ENCODE data around the gene CSH2. TPM values are rescaled to one million over a fixed set of nuclear protein-coding genes. Genes with fewer than 3 reads are reported as not detected.
"Not testable (repeated sequence)": the region's sequence is repeated elsewhere in the genome, so short reads cannot be mapped to it uniquely, and the experiment has no call there.

The CSH2 gene
- total and polyA plus RNA-seq, 7 donors = not detected

DNA sequence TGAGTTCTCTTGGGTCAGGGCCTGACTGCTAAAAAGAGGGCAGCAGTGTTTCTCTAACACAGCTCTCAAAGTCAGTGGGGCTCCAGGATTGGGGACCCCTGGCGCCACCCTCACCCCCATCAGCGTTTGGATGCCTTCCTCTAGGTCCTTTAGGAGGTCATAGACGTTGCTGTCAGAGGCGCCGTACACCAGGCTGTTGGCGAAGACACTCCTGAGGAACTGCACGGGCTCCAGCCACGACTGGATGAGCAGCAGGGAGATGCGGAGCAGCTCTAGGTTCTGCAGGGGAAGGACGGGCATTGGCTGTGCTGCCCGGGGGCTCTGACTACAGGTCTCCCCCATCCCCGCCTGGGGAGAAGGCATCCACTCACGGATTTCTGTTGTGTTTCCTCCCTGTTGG lies 44.2 kb upstream of the CSH2 start:
- H3K4me1 ChIP-seq = no peaks in the 10 kb centered on the region
- intact Hi-C loops (cut with DNase I) = loop anchor here (2.0 to 10.0 kb wide), 3 partner anchors 73 to 217 kb away; partner anchors contain the start of gene ERN1 (in 1 of the 2)
- H3K27me3 ChIP-seq (ENCODE audit: insufficient read depth in 3 of 3, low read length in 2 of 3) = no peaks in the 10 kb centered on the region
- ATAC-seq (no peak), DNase-seq (no peak)
- no peak overlapping the region for H3K4me3 ChIP-seq
- no peaks in the 10 kb centered on the region for H3K9me3 ChIP-seq
- 74 to 90% (median 85%) methylated on average over 13 of the region's 13 CpGs for WGBS, 3 donors
- H3K27ac ChIP-seq = no peak overlapping the region
- H3K36me3 ChIP-seq (ENCODE audit: insufficient read depth in 1 of 2, low read depth in 1 of 2) = no peaks in the 10 kb centered on the region
- TF ChIP-seq, protein P1, sequence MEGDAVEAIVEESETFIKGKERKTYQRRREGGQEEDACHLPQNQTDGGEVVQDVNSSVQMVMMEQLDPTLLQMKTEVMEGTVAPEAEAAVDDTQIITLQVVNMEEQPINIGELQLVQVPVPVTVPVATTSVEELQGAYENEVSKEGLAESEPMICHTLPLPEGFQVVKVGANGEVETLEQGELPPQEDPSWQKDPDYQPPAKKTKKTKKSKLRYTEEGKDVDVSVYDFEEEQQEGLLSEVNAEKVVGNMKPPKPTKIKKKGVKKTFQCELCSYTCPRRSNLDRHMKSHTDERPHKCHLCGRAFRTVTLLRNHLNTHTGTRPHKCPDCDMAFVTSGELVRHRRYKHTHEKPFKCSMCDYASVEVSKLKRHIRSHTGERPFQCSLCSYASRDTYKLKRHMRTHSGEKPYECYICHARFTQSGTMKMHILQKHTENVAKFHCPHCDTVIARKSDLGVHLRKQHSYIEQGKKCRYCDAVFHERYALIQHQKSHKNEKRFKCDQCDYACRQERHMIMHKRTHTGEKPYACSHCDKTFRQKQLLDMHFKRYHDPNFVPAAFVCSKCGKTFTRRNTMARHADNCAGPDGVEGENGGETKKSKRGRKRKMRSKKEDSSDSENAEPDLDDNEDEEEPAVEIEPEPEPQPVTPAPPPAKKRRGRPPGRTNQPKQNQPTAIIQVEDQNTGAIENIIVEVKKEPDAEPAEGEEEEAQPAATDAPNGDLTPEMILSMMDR (IDR thresholded peaks at IDR 0.05) = no peak

DNA sequence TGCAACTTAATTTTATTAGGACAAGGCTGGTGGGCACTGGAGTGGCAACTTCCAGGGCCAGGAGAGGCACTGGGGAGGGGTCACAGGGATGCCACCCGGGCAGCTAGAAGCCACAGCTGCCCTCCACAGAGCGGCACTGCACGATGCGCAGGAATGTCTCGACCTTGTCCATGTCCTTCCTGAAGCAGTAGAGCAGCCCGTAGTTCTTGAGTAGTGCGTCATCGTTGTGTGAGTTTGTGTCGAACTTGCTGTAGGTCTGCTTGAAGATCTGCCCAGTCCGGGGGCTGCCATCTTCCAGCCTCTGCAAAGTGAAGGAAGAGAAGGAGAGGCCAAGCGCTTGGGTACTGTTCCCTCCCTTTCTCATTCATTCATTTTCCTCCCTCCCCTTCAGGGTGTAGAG lies 43.7 kb upstream of the CSH2 start:
- 87 to 93% (median 89%) methylated on average over 8 to 11 of the region's 11 CpGs for WGBS, 3 donors
- not testable (repeated sequence) for H3K4me3 ChIP-seq; H3K9me3 ChIP-seq; ATAC-seq; H3K36me3 ChIP-seq (ENCODE audit: insufficient read depth in 1 of 2, low read depth in 1 of 2); H3K27me3 ChIP-seq (ENCODE audit: insufficient read depth in 3 of 3, low read length in 2 of 3); DNase-seq; H3K4me1 ChIP-seq; H3K27ac ChIP-seq
- intact Hi-C loops (cut with DNase I) = loop anchor here in 1 of 2 donors (10.0 kb wide), 1 partner anchor 218 kb away; the partner anchor contains the start of gene ERN1

DNA sequence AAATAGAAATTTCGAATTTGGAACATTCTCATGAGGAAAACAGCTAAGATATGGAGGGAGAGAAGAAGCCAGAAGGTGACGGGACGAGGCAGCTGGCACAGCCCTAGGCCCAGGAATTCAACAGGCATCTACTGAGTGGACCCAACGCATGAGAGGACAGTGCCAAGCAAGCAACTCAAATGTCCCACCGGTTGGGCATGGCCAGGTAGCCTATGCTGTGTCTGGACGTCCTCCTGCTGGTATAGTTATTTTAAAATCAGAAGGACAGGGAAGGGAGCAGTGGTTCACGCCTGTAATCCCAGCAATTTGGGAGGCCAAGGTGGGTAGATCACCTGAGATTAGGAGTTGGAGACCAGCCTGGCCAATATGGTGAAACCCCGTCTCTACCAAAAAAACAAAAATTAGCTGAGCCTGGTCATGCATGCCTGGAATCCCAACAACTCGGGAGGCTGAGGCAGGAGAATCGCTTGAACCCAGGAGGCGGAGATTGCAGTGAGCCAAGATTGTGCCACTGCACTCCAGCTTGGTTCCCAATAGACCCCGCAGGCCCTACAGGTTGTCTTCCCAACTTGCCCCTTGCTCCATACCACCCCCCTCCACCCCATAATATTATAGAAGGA lies 43.2 kb upstream of the CSH2 start:
- Histone ChIP-seq H3K36me3 (ENCODE audit: insufficient read depth in 1 of 2, low read depth in 1 of 2) (no peaks in the 10 kb centered on the region), H3K27me3 (ENCODE audit: insufficient read depth in 3 of 3, low read length in 2 of 3) (no peaks in the 10 kb centered on the region), H3K4me1 (no peaks in the 10 kb centered on the region), H3K4me3 (no peak overlapping the region), H3K9me3 (no peaks in the 10 kb centered on the region), H3K27ac (no peak overlapping the region)
- intact Hi-C loops (cut with DNase I) = loop anchor here in 1 of 2 donors (10.0 kb wide), 1 partner anchor 218 kb away; the partner anchor contains the start of gene ERN1
- 76 to 80% (median 76%) methylated on average over 12 of the region's 12 CpGs for WGBS, 3 donors
- TF ChIP-seq, protein P1 (IDR thresholded peaks at IDR 0.05) = no peak
- peak in 1 of 4 donors; percentile 44 for ATAC-seq
- no peak for DNase-seq

DNA sequence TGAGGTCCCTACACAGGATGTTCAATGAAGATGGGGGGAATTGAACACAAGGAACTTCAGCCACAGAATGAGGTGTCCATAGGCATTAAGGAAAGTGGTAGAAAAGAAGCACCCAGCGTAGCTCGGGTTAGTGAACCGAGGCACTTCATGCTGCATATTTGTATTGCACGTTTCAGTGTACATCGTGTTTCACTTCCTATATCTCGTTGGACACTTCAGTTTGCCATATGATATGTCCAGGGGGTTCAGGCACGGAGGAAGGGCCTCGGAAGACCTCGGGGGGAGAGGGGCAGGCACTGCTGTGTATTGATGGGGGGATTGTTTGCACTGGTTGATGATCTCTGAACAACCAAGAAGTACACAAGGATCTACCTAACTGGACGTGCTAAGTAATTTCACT lies 42.3 kb upstream of the CSH2 start:
- 71 to 79% (median 76%) methylated on average over 10 of the region's 10 CpGs for WGBS, 3 donors
- ATAC-seq = not testable (repeated sequence)

DNA sequence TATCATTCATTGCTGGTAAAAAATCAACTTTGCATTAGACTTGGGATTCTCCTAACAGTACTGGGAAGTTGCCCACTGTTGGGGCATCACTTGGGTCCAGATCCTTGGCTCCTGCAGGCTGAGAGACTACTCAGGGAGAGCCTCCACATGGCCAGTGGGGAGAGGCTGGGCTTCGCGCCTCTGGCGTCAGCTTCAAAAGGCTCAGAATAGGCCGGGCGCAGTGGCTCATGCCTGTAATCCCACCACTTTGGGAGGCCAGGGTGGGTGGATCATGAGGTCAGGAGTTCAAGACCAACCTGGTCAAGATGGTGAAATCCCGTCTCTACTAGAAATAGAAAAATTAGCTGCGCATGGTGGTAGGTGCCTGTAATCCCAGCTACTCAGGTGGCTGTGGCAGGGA lies 41.0 kb upstream of the CSH2 start:
- WGBS, 3 donors = 88 to 93% (median 92%) methylated on average over 7 of the region's 7 CpGs
- DNase-seq = no peak
- Histone ChIP-seq H3K36me3 (ENCODE audit: insufficient read depth in 1 of 2, low read depth in 1 of 2) (no peaks in the 10 kb centered on the region), H3K27me3 (ENCODE audit: insufficient read depth in 3 of 3, low read length in 2 of 3) (no peaks in the 10 kb centered on the region), H3K4me1 (no peaks in the 10 kb centered on the region), H3K4me3 (no peak overlapping the region), H3K9me3 (no peaks in the 10 kb centered on the region), H3K27ac (no peak overlapping the region)
- TF ChIP-seq, protein P1 (IDR thresholded peaks at IDR 0.05) = no peak
- intact Hi-C loops (cut with DNase I) = loop anchor here (5.0 to 10.0 kb wide), 3 partner anchors 113 to 220 kb away; partner anchors contain the start of gene ERN1 (in 2 of the 2)
- ATAC-seq = no peak

More for the DNA sequence above, 42.3 kb upstream of the CSH2 start:
- DNase-seq; H3K4me3 ChIP-seq; H3K9me3 ChIP-seq; H3K27me3 ChIP-seq (ENCODE audit: insufficient read depth in 3 of 3, low read length in 2 of 3); H3K36me3 ChIP-seq (ENCODE audit: insufficient read depth in 1 of 2, low read depth in 1 of 2); H3K27ac ChIP-seq; H3K4me1 ChIP-seq: not testable (repeated sequence)
- intact Hi-C loops (cut with DNase I) = loop anchor here in 1 of 2 donors (10.0 kb wide), 1 partner anchor 219 kb away; the partner anchor contains the start of gene ERN1
